Testis (tissue), 2 donors: ENCODE data around the gene SLC12A9.
"Not testable (repeated sequence)": the region's sequence is repeated elsewhere in the genome, so short reads cannot be mapped to it uniquely, and the experiment has no call there.

Source experiments
- POLR2A ChIP-seq: fragments of 450-650 bp; IDR thresholded peaks from one replicate; pipeline ENCODE4 v1.6.1; 2017; ENCODE audit warnings: antibody characterized with exemption, mild to moderate bottlenecking, moderate library complexity
- TF ChIP-seq, protein P1 (sequence below), 3 experiments: fragments of 450-650 bp in 2 of 3; fragments of 200-600 bp in 1 of 3; sonication (generic) in 1 of 3; IDR thresholded peaks; one replicate each; pipeline ENCODE4 v1.5.1; 2016 to 2019; ENCODE audit warnings: antibody characterized with exemption in 3 of 3, mild to moderate bottlenecking in 2 of 3, moderate library complexity in 1 of 3

DNA sequence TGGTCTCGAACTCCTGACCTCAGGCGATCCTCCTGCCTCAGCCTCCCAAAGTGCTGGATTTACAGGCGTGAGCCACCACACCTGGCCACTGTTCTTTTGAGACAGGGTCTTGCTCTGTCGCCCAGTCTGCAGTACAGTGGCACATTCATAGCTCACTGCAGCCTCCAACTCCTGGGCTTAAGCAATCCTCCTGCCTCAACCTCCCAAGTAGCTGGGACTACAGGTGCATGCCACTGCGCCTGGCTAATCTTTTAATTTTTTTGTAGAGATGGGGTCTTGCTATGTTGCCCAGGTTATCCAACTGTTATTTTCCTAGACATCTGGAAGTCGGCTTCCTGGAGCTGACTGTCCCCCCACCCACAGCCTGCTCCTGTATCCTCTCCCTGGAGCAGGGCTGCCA is 45.6 kb upstream of the SLC12A9 start:
- TF ChIP-seq, protein P1, sequence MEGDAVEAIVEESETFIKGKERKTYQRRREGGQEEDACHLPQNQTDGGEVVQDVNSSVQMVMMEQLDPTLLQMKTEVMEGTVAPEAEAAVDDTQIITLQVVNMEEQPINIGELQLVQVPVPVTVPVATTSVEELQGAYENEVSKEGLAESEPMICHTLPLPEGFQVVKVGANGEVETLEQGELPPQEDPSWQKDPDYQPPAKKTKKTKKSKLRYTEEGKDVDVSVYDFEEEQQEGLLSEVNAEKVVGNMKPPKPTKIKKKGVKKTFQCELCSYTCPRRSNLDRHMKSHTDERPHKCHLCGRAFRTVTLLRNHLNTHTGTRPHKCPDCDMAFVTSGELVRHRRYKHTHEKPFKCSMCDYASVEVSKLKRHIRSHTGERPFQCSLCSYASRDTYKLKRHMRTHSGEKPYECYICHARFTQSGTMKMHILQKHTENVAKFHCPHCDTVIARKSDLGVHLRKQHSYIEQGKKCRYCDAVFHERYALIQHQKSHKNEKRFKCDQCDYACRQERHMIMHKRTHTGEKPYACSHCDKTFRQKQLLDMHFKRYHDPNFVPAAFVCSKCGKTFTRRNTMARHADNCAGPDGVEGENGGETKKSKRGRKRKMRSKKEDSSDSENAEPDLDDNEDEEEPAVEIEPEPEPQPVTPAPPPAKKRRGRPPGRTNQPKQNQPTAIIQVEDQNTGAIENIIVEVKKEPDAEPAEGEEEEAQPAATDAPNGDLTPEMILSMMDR (IDR thresholded peaks at IDR 0.05), result not testable (repeated sequence)
- not testable (repeated sequence) for TF ChIP-seq POLR2A
